Heart left ventricle (tissue), 16 donors: ENCODE results near the gene SFXN1. TPM values are rescaled to one million over a fixed set of nuclear protein-coding genes. Genes with fewer than 3 reads are reported as not detected.

ENCODE experiments used
- ATAC-seq, 4 donors: fragments of 200-7000 bp; cut with Tn5 transposase; one replicate each; pipeline ENCODE4 v1.9.1; 2020 to 2022; ENCODE audit warnings: moderate library complexity in 4 of 4, mild to moderate bottlenecking in 3 of 4, moderate number of reproducible peaks in 1 of 4
- DNase-seq, 5 donors: peaks; one replicate each; pipeline ENCODE4 v3.0.0-alpha.2; 2020
- H3K27ac ChIP-seq, 12 donors: fragments of 200-600 bp; sonication (generic) in 4 of 12; one replicate each; pipeline versions ENCODE4 v1.5.0 to v1.8.0; 2016 to 2022; ENCODE audit warnings: mild to moderate bottlenecking in 2 of 12
- H3K27me3 ChIP-seq, 9 donors: fragments of 200-600 bp; sonication (generic) in 2 of 9; one replicate each; pipeline versions ENCODE4 v1.5.1 to v1.8.0; 2016 to 2022; ENCODE audit warnings: mild to moderate bottlenecking in 3 of 9
- H3K36me3 ChIP-seq, 9 donors: fragments of 200-600 bp; sonication (generic) in 2 of 9; one replicate each; pipeline versions ENCODE4 v1.5.0 to v1.8.0; 2018 to 2022; ENCODE audit warnings: mild to moderate bottlenecking in 2 of 9
- H3K4me1 ChIP-seq, 12 donors: fragments of 200-600 bp; sonication (generic) in 4 of 12; one replicate each; pipeline versions ENCODE4 v1.5.0 to v1.8.0; 2016 to 2022; ENCODE audit warnings: mild to moderate bottlenecking in 3 of 12
- H3K4me3 ChIP-seq, 12 donors: fragments of 200-600 bp; sonication (generic) in 4 of 12; one replicate each; pipeline versions ENCODE4 v1.5.0 to v1.8.0; 2017 to 2022; ENCODE audit warnings: mild to moderate bottlenecking in 9 of 12, moderate library complexity in 4 of 12
- H3K9me3 ChIP-seq, 12 donors: fragments of 200-600 bp; sonication (generic) in 4 of 12; one replicate each; pipeline versions ENCODE4 v1.5.0 to v1.8.0; 2016 to 2022; ENCODE audit warnings: mild to moderate bottlenecking in 1 of 12
- CTCF ChIP-seq, 12 donors: fragments of 200-600 bp; sonication (generic) in 4 of 12; IDR thresholded peaks; one replicate each; pipeline versions ENCODE4 v1.5.0 to v1.8.0; 2018 to 2022; ENCODE audit warnings: antibody characterized with exemption in 12 of 12, mild to moderate bottlenecking in 5 of 12
- POLR2A ChIP-seq, 2 donors: fragments of 450-650 bp; IDR thresholded peaks; one replicate each; pipeline ENCODE4 v1.6.1; 2017; ENCODE audit warnings: antibody characterized with exemption in 2 of 2, mild to moderate bottlenecking in 2 of 2, moderate library complexity in 2 of 2
- WGBS, 4 donors: extraction: QIAGEN DNeasy Blood & Tissue Kit in 2 of 4; methylation state at CpG; one replicate each; pipeline versions ENCODE4 v1.1.5 to v1.1.7; 2013 to 2018; 5-methylcytosine and 5-hydroxymethylcytosine counted together
- intact Hi-C, 10 donors: fragments of 100-400 bp; cut with DNase I; formaldehyde crosslinking; loops; one replicate each; pipeline versions ENCODE4 v1.11.1 to v1.14.2; 2022
- polyA plus RNA-seq, 2 donors: library from polyadenylated mRNA; stranded (reverse); fragments of 200-250 nt; gene quantifications; one replicate each; pipeline ENCODE4 v1.2.3, GENCODE V29; 2013
- total RNA-seq, 9 donors: library from RNA; depleted of rRNA in 2 of 9; stranded (reverse); fragments of >200 nt in 2 of 9; fragmentation: NEBNext Ultra II Directional in 3 of 9; extraction: Animal tissue kit (Norgen Biotek cat#: 25700) in 3 of 9; gene quantifications; one replicate each; pipeline versions ENCODE4 v1.1.0 to v1.2.4, GENCODE V29; 2016 to 2023
- donor health status: ischemic (EF 13 %, LVEDD 7.1; RV severe dilation, severe dysfunction).
- donor health status: healthy with polysubstance abuse.
- donor health status: DM: no; HTN: yes; CAD: no.
- donor health status: DM: no; HTN: no; CAD: no.
- donor health status: ischemic (EF 25% LVEDD 6.9; RV normal size, moderate dysfunction).
- donor health status: ischemic (EF 25% LVEDD 5.7; RV mildly dilated, moderate dysfunction).
- donor health status: healthy.
- donor health status: DM: yes; HTN: yes; CAD: no.
- donor health status: ischemic (EF 35%, LVEDD 5.7; RV mildly dilated, moderate dysfunction).
- donor health status: nonischemic (EF 11% LVEDD 7.7; RV severe dilation, severe dysfunction).
- donor health status: DM: yes; HTN: yes; CAD: no.
- donor health status: PGD.
- donor health status: ischemic (EF 29% LVEDD 5.4; RV normal size, mild dysfunction).
- donor health status: nonischemic (EF 23%, LVEDD 6.1; RV moderate dilation, normal function).

SFXN1 gene
- total and polyA plus RNA-seq, 11 donors, result 13.8 to 42.9 (median 32.5) TPM

GRCh38 chr5:175573493-175574269, 95.3 kb downstream of the SFXN1 start:
- Histone ChIP-seq H3K4me3 (no peak overlapping the region), H3K36me3 (no peaks in the 10 kb centered on the region), H3K27ac (peak overlapping the region; percentile 32 to 92 (median 81)), H3K27me3 (peaks cover 0 to 6% (median 0%) of the 10 kb centered on the region in 9 donors), H3K9me3 (no peaks in the 10 kb centered on the region), H3K4me1 (peaks cover 0 to 26% (median 5%) of the 10 kb centered on the region in 12 donors)
- ATAC-seq (peak in 3 of 4 donors; percentile 44 to 58 (median 53)), DNase-seq (no peak)
- TF ChIP-seq CTCF (IDR thresholded peaks at IDR 0.05), result no peak
- WGBS, 4 donors, result 36 to 49% (median 45%) methylated on average over 15 of the region's 15 CpGs
- intact Hi-C loops, result loop anchor here in 4 of 10 donors (2.0 to 10.0 kb wide), 3 partner anchors 25 to 115 kb away; no protein-coding TSS in a partner anchor

GRCh38 chr5:175575301-175575700, 96.9 kb downstream of the SFXN1 start:
- no peak for TF ChIP-seq CTCF (IDR thresholded peaks at IDR 0.05)
- TF ChIP-seq POLR2A (IDR thresholded peaks at IDR 0.05), result no peak
- ATAC-seq, result no peak
- no peaks in the 10 kb centered on the region for H3K9me3 ChIP-seq
- peak overlapping the region in 5 of 12 donors; percentile 13 to 88 (median 75) for H3K27ac ChIP-seq
- no peak for DNase-seq
- no peak overlapping the region for H3K4me3 ChIP-seq
- intact Hi-C loops, result loop anchor here in 2 of 10 donors (10.0 kb wide), 1 partner anchor 110 kb away; no protein-coding TSS in a partner anchor
- peaks cover 0 to 6% (median 0%) of the 10 kb centered on the region in 9 donors for H3K27me3 ChIP-seq
- 94 to 97% (median 95%) methylated on average over 2 of the region's 2 CpGs for WGBS, 4 donors
- peaks cover 0 to 26% (median 6%) of the 10 kb centered on the region in 12 donors for H3K4me1 ChIP-seq
- no peaks in the 10 kb centered on the region for H3K36me3 ChIP-seq

- intact Hi-C loops, result loop anchor here in 2 of 10 donors (10.0 kb wide), 1 partner anchor 109 kb away; no protein-coding TSS in a partner anchor
- peaks cover 0 to 26% (median 6%) of the 10 kb centered on the region in 12 donors for H3K4me1 ChIP-seq
- 68 to 81% (median 75%) methylated on average over 7 of the region's 7 CpGs for WGBS, 4 donors
- H3K4me3 ChIP-seq, result no peak overlapping the region
- peak overlapping the region in 3 of 12 donors; percentile 23 to 38 (median 37) for H3K27ac ChIP-seq
- no peak for DNase-seq
- no peaks in the 10 kb centered on the region for H3K9me3 ChIP-seq
- peaks cover 0 to 6% (median 0%) of the 10 kb centered on the region in 9 donors for H3K27me3 ChIP-seq
- H3K36me3 ChIP-seq, result no peaks in the 10 kb centered on the region
- no peak for ATAC-seq
- TF ChIP-seq CTCF (IDR thresholded peaks at IDR 0.05) (no peak), POLR2A (IDR thresholded peaks at IDR 0.05) (no peak)
These were observed 97.7 kb downstream of the SFXN1 start for GRCh38 chr5:175576096-175576495.

- DNase-seq (no peak), ATAC-seq (no peak)
- peaks cover 0 to 26% (median 6%) of the 10 kb centered on the region in 12 donors for H3K4me1 ChIP-seq
- no peaks in the 10 kb centered on the region for H3K36me3 ChIP-seq
- H3K4me3 ChIP-seq, result no peak overlapping the region
- no peak for TF ChIP-seq CTCF (IDR thresholded peaks at IDR 0.05)
- TF ChIP-seq POLR2A (IDR thresholded peaks at IDR 0.05), result no peak
- H3K27me3 ChIP-seq, result peaks cover 0 to 6% (median 0%) of the 10 kb centered on the region in 9 donors
- no peak overlapping the region for H3K27ac ChIP-seq
- no peaks in the 10 kb centered on the region for H3K9me3 ChIP-seq
- intact Hi-C loops, result loop anchor here in 2 of 10 donors (10.0 kb wide), 1 partner anchor 108 kb away; no protein-coding TSS in a partner anchor
- 84 to 91% (median 86%) methylated on average over 6 of the region's 6 CpGs for WGBS, 4 donors
These were observed 98.2 kb downstream of the SFXN1 start for GRCh38 chr5:175576591-175576990.
